ENCODE data around the gene RPN1. TPM values are rescaled to one million over a fixed set of nuclear protein-coding genes. Genes with fewer than 3 reads are reported as not detected.
"Not testable (repeated sequence)": the region's sequence is repeated elsewhere in the genome, so short reads cannot be mapped to it uniquely, and the experiment has no call there.

RPN1 gene
- total RNA-seq, 3 donors from 2014 or later (not counting 1 experiment from before 2014, with no cell fraction given) = 90.5 to 130 (median 92.1) TPM

- no peak overlapping the region for H3K4me3 Mint-ChIP-seq
- 93% methylated on average over 3 of the region's 3 CpGs for WGBS (ENCODE audit: insufficient coverage)
- H3K36me3 ChIP-seq (ENCODE audit: control insufficient read depth, insufficient read depth, low read length) = no peaks in the 10 kb centered on the region
- no peak overlapping the region for H3K27ac Mint-ChIP-seq
- DNase-seq (no peak), ATAC-seq (no peak)
- intact Hi-C loops (cut with micrococcal nuclease) = no loop called here
- H3K9me3 Mint-ChIP-seq = no peaks in the 10 kb centered on the region
- H3K4me1 ChIP-seq (ENCODE audit: control insufficient read depth, insufficient read depth, low read length) = no peaks in the 10 kb centered on the region
- no peak for TF ChIP-seq CTCF (IDR thresholded peaks at IDR 0.05)
- no peaks in the 10 kb centered on the region for H3K4me1 Mint-ChIP-seq
- H3K27ac ChIP-seq (ENCODE audit: low read length) = no peak overlapping the region
- peaks cover 8 to 10% of the 10 kb centered on the region in 2 donors for H3K27me3 Mint-ChIP-seq (ENCODE audit: low read depth in 2 of 2)
- H3K4me3 ChIP-seq (ENCODE audit: low read length) = no peak overlapping the region
- H3K36me3 Mint-ChIP-seq = no peaks in the 10 kb centered on the region
- H3K9me3 ChIP-seq (ENCODE audit: control insufficient read depth, insufficient read depth, low read length) = no peaks in the 10 kb centered on the region
- H3K27me3 ChIP-seq (ENCODE audit: control insufficient read depth, insufficient read depth, low read length) = no peaks in the 10 kb centered on the region
These were observed 17.0 kb upstream of the RPN1 start for GRCh38 chr3:128667641-128668040.

GRCh38 chr3:128665362-128666021 lies 14.9 kb upstream of the RPN1 start:
- no peak for TF ChIP-seq CTCF (IDR thresholded peaks at IDR 0.05)
- no peak overlapping the region for H3K4me3 Mint-ChIP-seq
- H3K4me1 Mint-ChIP-seq = no peaks in the 10 kb centered on the region
- 65% methylated on average over 7 of the region's 11 CpGs for WGBS (ENCODE audit: insufficient coverage)
- intact Hi-C loops (cut with micrococcal nuclease) = no loop called here
- Histone ChIP-seq H3K4me3 (ENCODE audit: low read length) (no peak overlapping the region), H3K4me1 (ENCODE audit: control insufficient read depth, insufficient read depth, low read length) (no peaks in the 10 kb centered on the region), H3K27me3 (ENCODE audit: control insufficient read depth, insufficient read depth, low read length) (no peaks in the 10 kb centered on the region), H3K36me3 (ENCODE audit: control insufficient read depth, insufficient read depth, low read length) (no peaks in the 10 kb centered on the region), H3K27ac (ENCODE audit: low read length) (no peak overlapping the region), H3K9me3 (ENCODE audit: control insufficient read depth, insufficient read depth, low read length) (no peaks in the 10 kb centered on the region)
- ATAC-seq (no peak), DNase-seq (no peak)
- H3K9me3 Mint-ChIP-seq = no peaks in the 10 kb centered on the region
- H3K27ac Mint-ChIP-seq = no peak overlapping the region
- peaks cover 5 to 8% of the 10 kb centered on the region in 2 donors for H3K27me3 Mint-ChIP-seq (ENCODE audit: low read depth in 2 of 2)
- H3K36me3 Mint-ChIP-seq = no peaks in the 10 kb centered on the region

GRCh38 chr3:128663151-128663550 lies 12.5 kb upstream of the RPN1 start:
- TF ChIP-seq CTCF (IDR thresholded peaks at IDR 0.05) = no peak
- Mint-ChIP-seq H3K4me3 (no peak overlapping the region), H3K4me1 (no peaks in the 10 kb centered on the region), H3K36me3 (no peaks in the 10 kb centered on the region), H3K27ac (no peak overlapping the region), H3K9me3 (no peaks in the 10 kb centered on the region), H3K27me3 (ENCODE audit: low read depth in 2 of 2) (peaks cover 2 to 8% of the 10 kb centered on the region in 2 donors)
- Histone ChIP-seq H3K9me3 (ENCODE audit: control insufficient read depth, insufficient read depth, low read length) (no peaks in the 10 kb centered on the region), H3K36me3 (ENCODE audit: control insufficient read depth, insufficient read depth, low read length) (no peaks in the 10 kb centered on the region), H3K4me1 (ENCODE audit: control insufficient read depth, insufficient read depth, low read length) (no peaks in the 10 kb centered on the region), H3K4me3 (ENCODE audit: low read length) (no peak overlapping the region), H3K27me3 (ENCODE audit: control insufficient read depth, insufficient read depth, low read length) (no peaks in the 10 kb centered on the region), H3K27ac (ENCODE audit: low read length) (no peak overlapping the region)
- ATAC-seq (no peak), DNase-seq (no peak)
- intact Hi-C loops (cut with micrococcal nuclease) = no loop called here
- WGBS (ENCODE audit: insufficient coverage) = 92% methylated on average over 4 of the region's 4 CpGs

- Histone ChIP-seq H3K4me1 (ENCODE audit: control insufficient read depth, insufficient read depth, low read length) (peaks cover 9% of the 10 kb centered on the region), H3K36me3 (ENCODE audit: control insufficient read depth, insufficient read depth, low read length) (no peaks in the 10 kb centered on the region), H3K27ac (ENCODE audit: low read length) (no peak overlapping the region), H3K27me3 (ENCODE audit: control insufficient read depth, insufficient read depth, low read length) (no peaks in the 10 kb centered on the region), H3K9me3 (ENCODE audit: control insufficient read depth, insufficient read depth, low read length) (no peaks in the 10 kb centered on the region), H3K4me3 (ENCODE audit: low read length) (no peak overlapping the region)
- DNase-seq = no peak
- Mint-ChIP-seq H3K9me3 (no peaks in the 10 kb centered on the region), H3K36me3 (no peaks in the 10 kb centered on the region), H3K27me3 (ENCODE audit: low read depth in 2 of 2) (no peaks in the 10 kb centered on the region), H3K4me1 (peaks cover 10 to 11% of the 10 kb centered on the region in 2 donors), H3K4me3 (peak overlapping the region; percentile 29), H3K27ac (no peak overlapping the region)
- 84% methylated on average over 3 of the region's 3 CpGs for WGBS (ENCODE audit: insufficient coverage)
- intact Hi-C loops (cut with micrococcal nuclease) = no loop called here
- TF ChIP-seq CTCF (IDR thresholded peaks at IDR 0.05) = no peak
- ATAC-seq = no peak
These were observed 4.9 kb upstream of the RPN1 start for GRCh38 chr3:128655531-128655930.

GRCh38 chr3:128653993-128654805 lies 3.6 kb upstream of the RPN1 start:
- H3K27me3 ChIP-seq (ENCODE audit: control insufficient read depth, insufficient read depth, low read length); H3K36me3 ChIP-seq (ENCODE audit: control insufficient read depth, insufficient read depth, low read length); intact Hi-C loops (cut with micrococcal nuclease); ATAC-seq; H3K4me1 ChIP-seq (ENCODE audit: control insufficient read depth, insufficient read depth, low read length); H3K9me3 Mint-ChIP-seq; H3K27ac ChIP-seq (ENCODE audit: low read length); H3K9me3 ChIP-seq (ENCODE audit: control insufficient read depth, insufficient read depth, low read length); H3K36me3 Mint-ChIP-seq; H3K27me3 Mint-ChIP-seq (ENCODE audit: low read depth in 2 of 2): not testable (repeated sequence)
- Mint-ChIP-seq H3K4me1 (peaks cover 13 to 18% of the 10 kb centered on the region in 2 donors), H3K27ac (peak overlapping the region in 1 of 2 donors; percentile 46), H3K4me3 (peak overlapping the region; percentile 89)
- peak in 1 of 2 donors; percentile 67 for DNase-seq
- peak overlapping the region; percentile 63 for H3K4me3 ChIP-seq (ENCODE audit: low read length)
- 12% methylated on average over 23 of the region's 24 CpGs for WGBS (ENCODE audit: insufficient coverage)

All from natural killer cell (primary cell).